Mesenchymal stem cell (in vitro differentiated cells and primary cell): Measurements from ENCODE around the gene VAMP1.

Experiments
- DNase-seq: peaks from one replicate; pipeline ENCODE4 v3.0.0-alpha.2; 2013
- H2AFZ ChIP-seq: one replicate; pipeline ENCODE4 v1.6.1; 2013; ENCODE audit warnings: low read depth, mild to moderate bottlenecking, control low read depth, inconsistent platforms, low read length, moderate library complexity
- H2AK5ac ChIP-seq: 2 replicates; pipeline ENCODE4 v1.6.1; 2013; ENCODE audit warnings: low read length, moderate library complexity, mild to moderate bottlenecking, inconsistent platforms; ENCODE audit not compliant: severe bottlenecking
- H2BK120ac ChIP-seq: one replicate; pipeline ENCODE4 v1.6.1; 2013; ENCODE audit warnings: low read depth, mild to moderate bottlenecking, inconsistent platforms, low read length, moderate library complexity
- H2BK12ac ChIP-seq, 2 experiments: one replicate each; pipeline ENCODE4 v1.6.1; 2013; ENCODE audit warnings: inconsistent platforms in 2 of 2, low read length in 2 of 2, mild to moderate bottlenecking in 2 of 2, moderate library complexity in 2 of 2, control low read depth in 1 of 2
- H2BK15ac ChIP-seq: one replicate; pipeline ENCODE4 v1.6.1; 2013; ENCODE audit warnings: mild to moderate bottlenecking, low read depth, inconsistent platforms; ENCODE audit not compliant: poor library complexity, severe bottlenecking
- H2BK5ac ChIP-seq: 2 replicates; pipeline ENCODE4 v1.6.1; 2013; ENCODE audit warnings: low read depth, mild to moderate bottlenecking, low read length, control low read depth, inconsistent platforms; ENCODE audit not compliant: poor library complexity, severe bottlenecking
- H3K14ac ChIP-seq, 2 experiments: one replicate each; pipeline ENCODE4 v1.6.1; 2013; ENCODE audit warnings: inconsistent platforms in 2 of 2, low read length in 2 of 2, control low read depth in 1 of 2, mild to moderate bottlenecking in 1 of 2, moderate library complexity in 1 of 2
- H3K18ac ChIP-seq, 2 experiments: one replicate each; pipeline ENCODE4 v1.6.1; 2013; ENCODE audit warnings: inconsistent platforms in 2 of 2, low read length in 2 of 2, control low read depth in 1 of 2, low read depth in 1 of 2, mild to moderate bottlenecking in 1 of 2
- H3K23ac ChIP-seq, 2 experiments: one replicate each; pipeline ENCODE4 v1.6.1; 2013; ENCODE audit warnings: inconsistent platforms in 2 of 2, low read length in 2 of 2, mild to moderate bottlenecking in 2 of 2, moderate library complexity in 2 of 2, control low read depth in 1 of 2
- H3K27ac ChIP-seq: 2 replicates; pipeline ENCODE4 v1.5.1; 2013; ENCODE audit warnings: mild to moderate bottlenecking, moderate library complexity, low read length, control low read depth, inconsistent platforms; ENCODE audit not compliant: poor library complexity, severe bottlenecking
- H3K27me3 ChIP-seq, 2 experiments: 2 replicates each; pipeline versions ENCODE4 v1.6.1 to v1.7.0; 2013; ENCODE audit warnings: low read length in 2 of 2, mild to moderate bottlenecking in 2 of 2, moderate library complexity in 2 of 2, control low read depth in 1 of 2, inconsistent platforms in 1 of 2; ENCODE audit not compliant: control insufficient read depth in 1 of 2, insufficient read depth in 1 of 2
- H3K36me3 ChIP-seq, 2 experiments: 2 replicates each; pipeline versions ENCODE4 v1.6.1 to v1.7.0; 2013; ENCODE audit warnings: low read length in 2 of 2, control low read depth in 1 of 2, inconsistent platforms in 1 of 2, low read depth in 1 of 2, mild to moderate bottlenecking in 1 of 2; ENCODE audit not compliant: insufficient read depth in 2 of 2, control insufficient read depth in 1 of 2
- H3K4ac ChIP-seq, 2 experiments: one replicate each; pipeline ENCODE4 v1.6.1; 2013; ENCODE audit warnings: inconsistent platforms in 2 of 2, low read length in 2 of 2, mild to moderate bottlenecking in 2 of 2, moderate library complexity in 2 of 2, control low read depth in 1 of 2, low read depth in 1 of 2
- H3K4me1 ChIP-seq: 2 replicates; pipeline ENCODE4 v1.6.1; 2013; ENCODE audit warnings: low read depth, low read length, control low read depth; ENCODE audit not compliant: control insufficient read depth, insufficient read depth
- H3K4me2 ChIP-seq: 2 replicates; pipeline ENCODE4 v1.6.1; 2013; ENCODE audit warnings: low read length, mild to moderate bottlenecking, inconsistent platforms; ENCODE audit not compliant: poor library complexity, severe bottlenecking
- H3K4me3 ChIP-seq, 2 experiments: 2 replicates each; pipeline versions ENCODE4 v1.5.1 to v1.7.0; 2013; ENCODE audit warnings: low read length in 2 of 2, mild to moderate bottlenecking in 2 of 2, control low read depth in 1 of 2, low read depth in 1 of 2; ENCODE audit not compliant: insufficient read depth in 1 of 2
- H3K79me1 ChIP-seq: replicated peaks from 2 replicates; pipeline ENCODE4 v1.6.1; 2013; ENCODE audit warnings: mild to moderate bottlenecking, control low read depth, low read length, inconsistent platforms; ENCODE audit not compliant: poor library complexity, severe bottlenecking
- H3K9ac ChIP-seq: 2 replicates; pipeline ENCODE4 v1.7.0; 2013; ENCODE audit warnings: mild to moderate bottlenecking, low read length, moderate library complexity
- H3K9me3 ChIP-seq: 2 replicates; pipeline ENCODE4 v1.7.0; 2013; ENCODE audit warnings: mild to moderate bottlenecking, low read length; ENCODE audit not compliant: control insufficient read depth
- H4K8ac ChIP-seq: one replicate; pipeline ENCODE4 v1.6.1; 2013; ENCODE audit warnings: inconsistent platforms, mild to moderate bottlenecking, low read length, moderate library complexity
- H4K91ac ChIP-seq: one replicate; pipeline ENCODE4 v1.6.1; 2013; ENCODE audit warnings: mild to moderate bottlenecking, low read length, inconsistent platforms
- WGBS: methylation state at CpG from one replicate; pipeline ENCODE4 v1.1.7; 2013; ENCODE audit warnings: mixed read lengths; 5-methylcytosine and 5-hydroxymethylcytosine counted together

VAMP1 gene

GRCh38 chr12:6461401-6462233 is 8.9 kb downstream of the VAMP1 start:
- Histone ChIP-seq H2BK5ac (no peak overlapping the region), H3K9ac (no peak overlapping the region), H2AFZ (no peak overlapping the region), H3K4me3 (no peak overlapping the region), H3K36me3 (peaks cover 62 to 93% of the 10 kb centered on the region in 2 experiments), H2BK120ac (no peak overlapping the region), H3K14ac (no peak overlapping the region), H3K4me1 (peaks cover 3% of the 10 kb centered on the region), H3K18ac (no peak overlapping the region), H4K91ac (no peak overlapping the region), H3K23ac (no peak overlapping the region), H3K27ac (no peak overlapping the region), H3K79me1 (peaks cover 16% of the 10 kb centered on the region), H3K27me3 (no peaks in the 10 kb centered on the region), H2BK12ac (no peak overlapping the region), H2AK5ac (no peak overlapping the region), H3K9me3 (no peaks in the 10 kb centered on the region), H2BK15ac (no peak overlapping the region), H3K4ac (no peak overlapping the region), H4K8ac (no peak overlapping the region), H3K4me2 (no peak overlapping the region)
- 88% methylated on average over 11 of the region's 15 CpGs for WGBS
- no peak for DNase-seq

- H3K14ac ChIP-seq = no peak overlapping the region
- H3K9ac ChIP-seq = no peak overlapping the region
- H3K4me3 ChIP-seq = no peak overlapping the region
- no peak overlapping the region for H3K18ac ChIP-seq
- DNase-seq = no peak
- no peak overlapping the region for H4K91ac ChIP-seq
- H3K27ac ChIP-seq = no peak overlapping the region
- no peaks in the 10 kb centered on the region for H3K27me3 ChIP-seq
- no peaks in the 10 kb centered on the region for H3K9me3 ChIP-seq
- H3K23ac ChIP-seq = no peak overlapping the region
- H3K4me2 ChIP-seq = no peak overlapping the region
- peaks cover 58 to 85% of the 10 kb centered on the region in 2 experiments for H3K36me3 ChIP-seq
- peaks cover 3% of the 10 kb centered on the region for H3K4me1 ChIP-seq
- 92% methylated on average over 10 of the region's 10 CpGs for WGBS
- H2AK5ac ChIP-seq = no peak overlapping the region
- H2AFZ ChIP-seq = no peak overlapping the region
- H3K79me1 ChIP-seq = peaks cover 11% of the 10 kb centered on the region
- no peak overlapping the region for H2BK12ac ChIP-seq
- H4K8ac ChIP-seq = no peak overlapping the region
- H2BK120ac ChIP-seq = no peak overlapping the region
- H3K4ac ChIP-seq = no peak overlapping the region
- H2BK5ac ChIP-seq = no peak overlapping the region
- H2BK15ac ChIP-seq = no peak overlapping the region
Observed at GRCh38 chr12:6460751-6461371, 9.6 kb downstream of the VAMP1 start.

GRCh38 chr12:6459004-6459337 is 11.5 kb downstream of the VAMP1 start:
- no peak overlapping the region for H3K4me2 ChIP-seq
- no peak overlapping the region for H3K14ac ChIP-seq
- no peak overlapping the region for H3K23ac ChIP-seq
- no peak overlapping the region for H3K27ac ChIP-seq
- no peaks in the 10 kb centered on the region for H3K9me3 ChIP-seq
- no peak overlapping the region for H3K4ac ChIP-seq
- no peak overlapping the region for H3K9ac ChIP-seq
- no peak overlapping the region for H3K4me3 ChIP-seq
- no peak overlapping the region for H2AK5ac ChIP-seq
- no peak overlapping the region for H2BK12ac ChIP-seq
- no peak overlapping the region for H2BK120ac ChIP-seq
- no peak for DNase-seq
- WGBS = 100% methylated on average over 2 of the region's 2 CpGs
- H4K8ac ChIP-seq = no peak overlapping the region
- H3K27me3 ChIP-seq = no peaks in the 10 kb centered on the region
- no peak overlapping the region for H2BK5ac ChIP-seq
- peaks cover 7% of the 10 kb centered on the region for H3K79me1 ChIP-seq
- H2AFZ ChIP-seq = no peak overlapping the region
- H2BK15ac ChIP-seq = no peak overlapping the region
- peaks cover 53 to 80% of the 10 kb centered on the region in 2 experiments for H3K36me3 ChIP-seq
- no peak overlapping the region for H3K18ac ChIP-seq
- peaks cover 3% of the 10 kb centered on the region for H3K4me1 ChIP-seq
- H4K91ac ChIP-seq = no peak overlapping the region

- Histone ChIP-seq H3K4me1 (peaks cover 3% of the 10 kb centered on the region), H2BK15ac (no peak overlapping the region), H4K8ac (no peak overlapping the region), H3K36me3 (peaks cover 51 to 79% of the 10 kb centered on the region in 2 experiments), H2BK5ac (no peak overlapping the region), H3K4ac (no peak overlapping the region), H2AK5ac (no peak overlapping the region), H3K14ac (no peak overlapping the region), H3K23ac (no peak overlapping the region), H2BK12ac (no peak overlapping the region), H2AFZ (no peak overlapping the region), H2BK120ac (no peak overlapping the region), H3K9ac (no peak overlapping the region), H3K18ac (no peak overlapping the region), H3K4me3 (no peak overlapping the region), H3K79me1 (peaks cover 8% of the 10 kb centered on the region), H3K27ac (no peak overlapping the region), H3K4me2 (no peak overlapping the region), H4K91ac (no peak overlapping the region), H3K27me3 (no peaks in the 10 kb centered on the region), H3K9me3 (no peaks in the 10 kb centered on the region)
- 94% methylated on average over 13 of the region's 14 CpGs for WGBS
- no peak for DNase-seq
Observed at GRCh38 chr12:6458281-6459003, 12.0 kb downstream of the VAMP1 start.
